Loucy (cell line): ENCODE data around the gene SCT.

Experiments used
- CTCF ChIP-seq: fragments of 200-600 bp; sonication (generic); conservative IDR thresholded peaks from 2 replicates; pipeline ENCODE4 v1.5.1; 2014; ENCODE audit warnings: mild to moderate bottlenecking, antibody characterized with exemption, low read length
- EZH2phosphoT487 ChIP-seq: fragments of 200-600 bp; IDR thresholded peaks from 2 replicates; pipeline ENCODE4 v1.6.1; 2018; ENCODE audit warnings: antibody characterized with exemption, mild to moderate bottlenecking, moderate library complexity, borderline replicate concordance

- TF ChIP-seq CTCF (no peak), EZH2phosphoT487 (no peak)
Observed at GRCh38 chr11:605286-606129, 21.5 kb downstream of the SCT start.
